ENCODE data around the gene OR2M7.
"Not testable (repeated sequence)": the region's sequence is repeated elsewhere in the genome, so short reads cannot be mapped to it uniquely, and the experiment has no call there.

OR2M7 gene, protein sequence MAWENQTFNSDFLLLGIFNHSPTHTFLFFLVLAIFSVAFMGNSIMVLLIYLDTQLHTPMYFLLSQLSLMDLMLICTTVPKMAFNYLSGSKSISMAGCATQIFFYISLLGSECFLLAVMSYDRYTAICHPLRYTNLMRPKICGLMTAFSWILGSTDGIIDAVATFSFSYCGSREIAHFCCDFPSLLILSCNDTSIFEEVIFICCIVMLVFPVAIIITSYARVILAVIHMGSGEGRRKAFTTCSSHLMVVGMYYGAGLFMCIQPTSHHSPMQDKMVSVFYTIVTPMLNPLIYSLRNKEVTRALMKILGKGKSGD

DNA sequence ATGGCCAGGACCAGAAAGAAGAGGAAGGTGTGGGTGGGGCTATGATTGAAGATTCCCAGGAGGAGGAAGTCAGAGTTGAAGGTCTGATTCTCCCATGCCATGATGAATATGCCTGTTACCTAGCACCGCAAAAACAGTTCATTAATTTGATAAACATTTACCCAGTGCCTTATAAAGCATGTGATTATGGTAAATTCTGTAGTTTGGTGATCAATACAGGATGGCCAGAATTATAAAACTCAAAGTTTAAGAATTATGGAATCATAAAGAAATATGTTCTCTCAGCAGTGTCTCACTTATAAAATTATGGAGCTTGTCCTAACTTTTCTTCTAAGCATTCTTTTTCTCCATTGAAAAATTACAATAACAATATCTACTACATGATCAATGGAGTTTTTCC lies at the start of gene OR2M7:
Gene OR2M7, minus strand, starts transcription at position 101 of the 400 bp plus-strand sequence. Its CDS starts 0 bp downstream, at position 101.
- DNase-seq (ENCODE audit: low spot score), result no peak

DNA sequence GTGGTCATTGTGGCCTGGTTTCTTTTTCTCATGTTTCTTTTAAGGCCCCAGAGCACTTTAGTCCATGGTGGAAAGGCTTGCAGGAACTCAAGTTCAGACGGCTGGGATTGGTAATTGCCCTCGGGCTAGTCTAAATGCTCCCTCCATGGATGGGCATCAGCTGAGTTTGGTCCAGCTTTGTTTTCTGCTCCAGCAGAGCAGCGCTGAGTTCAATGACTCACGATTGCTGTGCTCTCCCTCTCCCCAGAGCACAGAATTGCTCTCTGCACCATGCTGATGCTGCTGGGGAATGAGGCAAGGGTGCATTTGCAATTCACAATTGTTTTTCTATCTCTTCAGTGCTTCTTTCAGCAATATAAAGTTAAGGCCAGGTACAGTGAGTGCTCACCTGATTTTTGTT lies 49.4 kb upstream of the OR2M7 start:
- DNase-seq (ENCODE audit: low spot score), result no peak

DNA sequence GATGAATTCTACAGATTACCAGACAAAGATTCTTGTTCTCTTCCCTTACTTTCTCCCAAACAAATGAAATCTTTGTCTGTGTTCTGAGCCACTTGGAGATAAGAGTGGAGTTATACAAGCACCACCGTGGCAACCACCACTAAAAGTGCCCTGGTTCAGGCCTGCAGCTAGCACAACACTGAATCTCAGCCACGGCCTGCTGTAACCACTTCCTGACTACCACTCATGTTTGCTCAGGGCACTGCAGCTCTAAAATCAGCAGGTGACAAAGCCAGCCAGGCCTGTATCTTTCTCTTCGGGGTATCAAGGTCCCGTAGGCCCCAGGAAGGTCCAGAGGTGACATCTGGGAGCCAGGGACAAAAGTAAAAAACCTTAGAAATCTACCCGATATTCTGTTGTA lies 48.0 kb upstream of the OR2M7 start:
- no peak for DNase-seq (ENCODE audit: low spot score)

DNA sequence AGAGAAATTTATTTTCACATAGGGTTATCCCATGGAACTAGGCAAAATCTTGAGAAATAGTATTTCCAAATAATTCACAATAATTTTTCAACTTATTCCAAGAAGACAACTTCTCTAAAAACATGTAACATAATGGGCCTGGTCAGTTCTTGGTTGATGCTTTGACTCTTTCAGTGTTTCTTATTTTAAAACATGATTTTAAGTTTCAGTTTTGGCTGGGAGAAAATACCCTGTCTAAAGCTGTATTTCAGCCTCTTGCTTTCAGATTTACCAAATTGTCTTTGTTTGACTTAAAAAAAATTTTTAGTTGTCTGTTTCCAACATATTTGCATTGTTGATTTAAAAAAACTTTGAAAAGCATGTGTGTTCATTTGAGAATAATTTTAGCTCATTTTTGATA lies 42.2 kb upstream of the OR2M7 start:
- DNase-seq (ENCODE audit: low spot score), result no peak

DNA sequence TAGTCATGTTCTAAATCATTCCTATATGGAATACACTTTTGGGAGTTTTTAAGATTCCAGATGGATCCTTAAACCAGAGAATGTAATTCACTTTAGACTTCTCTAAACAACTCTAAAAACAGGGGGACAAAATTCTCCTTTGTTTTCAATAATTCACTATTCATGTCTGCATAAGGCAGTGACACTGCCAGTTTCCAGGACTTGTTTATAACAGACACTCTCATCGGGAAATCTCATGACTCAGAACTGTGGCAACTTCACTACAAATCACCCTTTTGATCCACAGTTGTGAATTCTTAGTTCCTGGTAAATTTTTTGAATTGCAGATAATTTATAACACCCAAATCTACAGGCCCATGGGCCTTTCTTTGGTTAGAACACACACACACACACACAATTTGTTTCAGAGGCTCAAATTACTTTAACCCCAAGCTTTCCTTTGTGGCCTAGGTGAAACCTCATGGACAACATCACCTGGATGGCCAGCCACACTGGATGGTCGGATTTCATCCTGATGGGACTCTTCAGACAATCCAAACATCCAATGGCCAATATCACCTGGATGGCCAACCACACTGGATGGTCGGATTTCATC lies 36.9 kb upstream of the OR2M7 start, which contains the start of gene OR2T4:
Gene OR2T4, plus strand, starts transcription at position 545 of the 595 bp plus-strand sequence. Its CDS starts 0 bp downstream, at position 545.
- no peak for DNase-seq (ENCODE audit: low spot score)

DNA sequence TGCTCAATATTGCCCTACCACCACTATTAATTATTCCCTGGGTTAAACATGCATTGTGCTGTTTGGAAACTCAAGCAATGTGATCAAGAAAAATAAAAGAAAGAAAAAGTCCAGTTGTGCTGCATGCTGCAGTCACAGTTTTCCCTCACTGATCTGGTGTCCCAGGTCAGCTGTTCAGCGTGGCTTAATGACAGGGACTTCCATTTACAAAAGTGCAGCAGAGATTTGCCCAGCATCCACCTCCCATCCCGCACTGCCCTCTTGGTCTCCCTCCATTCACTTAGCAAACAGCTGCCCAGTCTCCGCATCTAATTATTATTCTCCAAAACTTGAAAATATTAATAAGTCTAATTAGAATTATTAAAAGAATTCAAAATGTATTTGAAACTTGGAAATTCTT lies 35.0 kb upstream of the OR2M7 start:
- no peak for DNase-seq (ENCODE audit: low spot score)

DNA sequence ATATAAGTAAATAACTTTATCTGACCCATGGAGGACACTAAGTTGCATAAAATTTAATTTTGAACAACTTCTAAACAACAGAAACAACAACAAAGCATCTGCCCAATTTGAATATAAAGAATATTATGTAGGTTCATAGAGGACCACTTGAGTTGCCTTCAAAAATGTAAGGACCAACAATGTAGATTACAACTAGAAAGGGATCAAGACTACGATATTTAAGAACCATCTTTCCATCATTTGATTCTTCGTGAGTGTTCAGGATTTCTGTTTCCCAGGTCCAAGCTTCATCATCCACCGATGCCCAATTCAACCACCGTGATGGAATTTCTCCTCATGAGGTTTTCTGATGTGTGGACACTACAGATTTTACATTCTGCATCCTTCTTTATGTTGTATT lies 24.1 kb upstream of the OR2M7 start, which contains the start of gene OR14C36:
Gene OR14C36, plus strand, starts transcription at position 301 of the 400 bp plus-strand sequence. Its CDS starts 0 bp downstream, at position 301.
- no peak for DNase-seq (ENCODE audit: low spot score)

DNA sequence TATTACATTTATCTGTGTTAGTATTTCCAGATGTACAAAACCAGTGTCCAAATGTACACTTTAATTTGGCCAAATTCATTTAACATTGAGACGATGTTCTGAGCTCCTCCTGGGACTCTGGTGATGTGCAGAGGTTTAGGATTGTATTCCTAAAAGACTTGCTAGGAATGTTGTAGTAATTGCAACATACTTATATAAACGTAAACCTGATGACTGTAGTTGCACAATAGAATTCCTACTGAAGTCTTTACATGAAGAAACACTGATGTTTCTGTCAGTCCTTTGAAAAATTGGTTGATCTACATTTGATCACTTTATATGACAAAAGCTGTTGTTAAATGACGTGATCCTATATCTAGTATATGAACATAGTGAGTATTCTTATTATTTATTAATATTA lies 19.1 kb upstream of the OR2M7 start:
- no peak for DNase-seq (ENCODE audit: low spot score)

DNA sequence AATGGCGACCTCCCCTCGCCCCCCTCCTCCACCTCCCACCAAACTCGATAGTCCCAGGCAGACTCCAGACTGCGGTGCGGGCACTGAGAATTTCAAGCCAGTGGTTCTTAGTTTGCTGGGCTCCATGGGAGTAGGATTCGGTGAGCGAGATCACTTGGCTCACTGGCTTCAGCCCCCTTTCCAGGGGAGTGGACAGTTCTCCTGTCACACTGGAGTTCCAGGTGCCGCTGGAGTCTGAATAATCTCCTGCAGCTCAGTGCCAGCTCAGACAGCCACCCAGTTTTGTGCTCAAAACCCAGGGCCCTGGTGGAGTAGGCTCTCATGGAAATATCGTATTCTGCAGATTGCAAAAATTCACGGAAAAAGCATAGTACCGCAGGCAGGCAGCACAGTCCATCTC lies 7.6 kb downstream of the OR2M7 start:
- DNase-seq (ENCODE audit: low spot score), result no peak

DNA sequence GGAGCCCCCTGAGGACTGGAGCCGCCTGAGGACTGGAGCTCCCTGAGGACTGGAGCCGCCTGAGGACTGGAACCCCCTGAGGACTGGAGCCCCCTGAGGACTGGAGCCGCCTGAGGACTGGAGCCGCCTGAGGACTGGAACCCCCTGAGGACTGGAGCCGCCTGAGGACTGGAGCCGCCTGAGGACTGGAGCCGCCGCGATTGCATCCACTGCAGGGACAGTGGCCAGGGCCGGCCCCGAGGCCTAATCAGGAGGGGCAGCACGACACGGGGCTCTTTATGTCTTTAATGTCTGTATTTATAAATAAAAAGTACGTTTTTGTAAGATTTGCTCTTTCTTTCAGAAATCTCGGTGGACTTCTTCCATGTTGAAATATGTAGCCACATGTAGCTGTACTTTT lies 17.6 kb downstream of the OR2M7 start:
- DNase-seq (ENCODE audit: low spot score), result not testable (repeated sequence)

DNA sequence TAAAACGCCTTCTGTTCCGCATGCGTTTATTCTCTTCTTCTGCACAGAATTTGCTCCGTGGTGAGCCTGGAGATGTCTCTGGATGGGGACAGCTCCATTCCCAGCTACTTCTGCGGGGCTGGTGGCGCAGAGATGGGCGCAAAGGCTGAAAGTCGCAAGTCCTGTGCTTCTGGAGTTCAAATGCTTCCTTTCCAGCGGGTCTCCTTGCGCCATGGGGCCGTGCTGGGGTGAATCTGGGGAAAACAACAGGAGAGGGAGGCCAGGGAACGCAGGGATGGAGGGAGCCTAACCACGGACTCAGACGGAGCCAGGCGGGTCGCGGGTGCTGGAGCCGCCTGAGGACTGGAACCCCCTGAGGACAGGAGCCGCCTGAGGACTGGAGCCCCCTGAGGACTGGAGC lies 18.3 kb downstream of the OR2M7 start:
- DNase-seq (ENCODE audit: low spot score), result no peak

DNA sequence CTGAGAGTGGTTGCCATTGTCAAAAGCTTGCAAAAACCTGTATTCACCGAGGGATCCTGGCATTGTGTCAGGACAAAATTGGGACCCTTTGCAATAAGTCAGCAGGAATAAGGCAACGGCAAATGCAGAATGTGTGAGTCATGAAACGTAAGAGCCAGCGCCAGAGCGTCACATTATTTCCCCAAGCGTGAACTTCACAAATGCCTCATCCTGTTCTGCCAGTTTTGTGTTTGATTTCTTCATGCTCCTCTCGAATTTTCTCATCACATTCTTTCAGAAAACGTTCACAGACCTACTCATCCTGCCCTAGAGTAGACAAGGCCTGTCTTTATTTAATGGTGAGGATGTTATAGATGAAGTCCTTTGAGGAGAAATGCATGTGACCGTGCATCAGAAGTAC lies 18.7 kb downstream of the OR2M7 start:
- DNase-seq (ENCODE audit: low spot score), result not testable (repeated sequence)

DNA sequence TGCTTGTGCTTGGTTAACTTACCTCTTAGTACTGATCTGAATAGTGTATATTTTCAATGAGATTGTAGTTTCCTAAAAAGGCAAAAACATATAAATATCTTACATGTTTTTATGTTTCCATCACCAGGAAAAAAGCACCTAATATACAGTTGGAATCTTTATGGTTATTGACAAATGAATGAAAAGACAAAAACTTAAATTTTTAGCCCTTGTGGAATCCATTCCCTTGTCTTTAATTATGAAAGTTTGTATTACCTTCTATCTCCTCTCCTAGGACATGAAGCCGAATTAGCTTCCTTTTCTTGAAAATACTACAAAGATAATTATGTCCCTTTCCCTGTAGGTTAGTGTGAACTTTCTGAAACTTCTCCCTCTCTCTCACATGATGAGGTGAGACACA lies 21.0 kb downstream of the OR2M7 start, which contains the start of gene OR2T12:
Gene OR2T12, minus strand, starts transcription at position 101 of the 400 bp plus-strand sequence. CDS start 7,846 bp downstream, outside the sequence.
- no peak for DNase-seq (ENCODE audit: low spot score)

DNA sequence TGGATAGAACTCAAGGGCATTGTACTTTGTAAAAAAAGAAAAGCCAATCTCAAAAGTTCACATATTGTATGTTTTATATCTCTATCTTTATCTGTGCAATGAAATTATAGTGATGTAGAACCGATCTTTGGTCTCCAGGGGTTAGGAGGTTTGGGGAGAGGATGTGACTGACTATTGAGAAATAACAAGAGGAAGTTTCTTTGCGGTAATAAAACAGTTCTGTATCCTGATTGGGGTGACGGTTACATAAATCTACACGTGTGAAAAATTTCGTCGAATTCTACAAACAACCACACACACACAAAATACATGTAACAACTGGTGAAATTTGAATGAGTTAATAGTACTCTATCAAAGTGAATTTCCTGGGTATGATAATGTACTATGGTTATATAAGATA lies 36.0 kb downstream of the OR2M7 start:
- DNase-seq (ENCODE audit: low spot score), result no peak

DNA sequence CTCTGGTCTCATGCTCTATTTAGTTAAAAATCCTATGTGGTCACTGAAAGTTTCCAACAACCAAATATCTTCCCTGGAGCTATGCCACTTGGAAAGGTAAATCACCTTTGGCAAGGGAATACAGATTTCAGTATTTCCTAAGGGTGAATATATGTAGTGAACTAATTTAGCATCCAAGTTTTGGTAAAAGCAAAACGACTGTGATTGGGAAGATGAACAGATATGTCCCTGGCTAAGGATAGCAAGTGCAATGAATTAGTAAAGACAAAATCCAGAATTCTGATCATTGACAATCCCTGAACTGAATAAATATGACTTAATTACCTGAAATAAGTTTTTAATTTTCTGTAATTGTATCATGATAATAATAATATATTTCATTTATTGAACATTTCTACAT lies 46.5 kb downstream of the OR2M7 start, which contains the start of gene OR2T33:
Gene OR2T33, minus strand, starts transcription at position 101 of the 400 bp plus-strand sequence. CDS start 4,162 bp downstream, outside the sequence.
- DNase-seq (ENCODE audit: low spot score), result no peak
